Fibroblast of the conjunctiva (primary cell): ENCODE results near the gene IMPACT.

Source experiments
- DNase-seq: peaks from one replicate; pipeline ENCODE4 v3.0.0-alpha.2; 2010; ENCODE audit warnings: low read depth

The IMPACT gene

DNA sequence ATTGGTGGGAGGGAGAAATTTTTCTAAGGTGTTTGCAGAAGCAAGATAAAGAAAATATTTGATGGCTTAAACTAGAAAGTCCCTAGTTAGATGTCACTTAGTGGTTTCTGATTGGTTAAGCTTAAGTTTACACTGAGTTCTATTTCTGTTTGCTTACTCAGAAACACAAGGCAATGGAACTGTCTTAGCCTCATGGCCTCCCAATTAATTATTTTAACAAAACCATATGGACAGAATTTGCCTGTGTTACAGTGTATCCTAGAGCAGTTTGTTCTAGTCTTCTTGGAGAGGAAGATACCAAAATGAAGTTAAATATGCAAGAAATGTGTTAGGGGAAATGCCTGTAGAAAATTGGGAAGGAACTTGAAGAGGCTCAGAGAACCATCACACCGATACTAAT, 4.6 kb upstream of the IMPACT start:
- no peak for DNase-seq

DNA sequence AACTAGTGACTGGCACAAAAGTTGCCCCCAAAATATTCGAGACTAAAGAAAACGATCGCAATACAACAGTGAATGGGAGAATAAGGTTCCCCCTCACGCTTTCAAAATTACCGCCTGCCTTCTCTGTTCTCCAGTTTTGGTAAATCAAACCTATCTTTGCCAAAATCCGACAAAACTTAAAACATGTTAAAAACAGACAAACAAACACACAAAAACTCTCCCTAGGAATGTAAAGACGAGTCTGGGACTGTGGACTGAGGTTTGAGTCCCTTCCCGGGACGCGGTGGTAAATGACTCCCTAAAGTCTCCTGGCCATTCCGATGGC, 435 bp upstream of the IMPACT start:
- DNase-seq: no peak

GRCh38 chr18:24427484-24427883, 1.0 kb downstream of the IMPACT start:
- DNase-seq: no peak

GRCh38 chr18:24428709-24429108, 2.2 kb downstream of the IMPACT start:
- DNase-seq: no peak

- no peak for DNase-seq
Measured at GRCh38 chr18:24429188-24429587, 2.7 kb downstream of the IMPACT start.

DNA sequence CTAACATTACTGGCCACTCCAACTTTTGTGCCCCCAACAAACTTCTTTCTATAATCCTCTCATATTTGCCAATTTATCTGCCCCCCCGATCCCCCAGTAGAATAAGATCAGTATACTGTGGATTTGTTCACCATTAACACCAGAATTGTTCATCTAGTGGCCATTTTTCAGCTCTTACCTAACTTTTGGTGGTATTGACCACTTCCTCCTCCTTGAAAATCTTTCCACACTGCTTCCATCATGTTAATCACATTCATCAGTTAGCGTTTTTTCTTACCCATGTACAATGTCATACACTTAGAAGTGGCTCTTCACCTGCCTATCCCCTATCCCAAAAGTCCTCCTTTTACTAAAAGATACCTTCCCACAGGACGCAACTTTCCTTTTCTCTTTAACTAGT, 6.1 kb downstream of the IMPACT start:
- no peak for DNase-seq

- DNase-seq: no peak
Measured at GRCh38 chr18:24436939-24437338, 10.5 kb downstream of the IMPACT start.

GRCh38 chr18:24443870-24444269, 17.4 kb downstream of the IMPACT start:
- no peak for DNase-seq

DNA sequence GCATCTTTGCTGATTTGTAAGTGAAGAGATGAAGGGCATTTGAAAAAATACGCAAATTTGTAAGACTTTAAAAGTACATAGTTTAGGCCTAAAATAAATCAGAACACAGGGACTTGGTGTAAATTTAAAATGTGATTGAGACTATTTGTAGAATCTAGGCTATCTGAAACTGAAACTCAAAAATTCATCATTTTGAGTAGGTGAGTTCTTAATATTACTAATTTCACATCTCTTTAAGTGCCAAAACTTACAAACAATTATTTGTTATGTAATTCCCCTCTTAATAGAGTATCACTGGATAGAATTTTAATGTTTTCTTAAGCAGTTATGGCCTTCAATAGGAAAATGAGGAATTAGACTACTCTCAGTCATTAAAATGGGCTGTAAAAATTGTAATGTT, 20.0 kb downstream of the IMPACT start:
- DNase-seq: no peak

DNA sequence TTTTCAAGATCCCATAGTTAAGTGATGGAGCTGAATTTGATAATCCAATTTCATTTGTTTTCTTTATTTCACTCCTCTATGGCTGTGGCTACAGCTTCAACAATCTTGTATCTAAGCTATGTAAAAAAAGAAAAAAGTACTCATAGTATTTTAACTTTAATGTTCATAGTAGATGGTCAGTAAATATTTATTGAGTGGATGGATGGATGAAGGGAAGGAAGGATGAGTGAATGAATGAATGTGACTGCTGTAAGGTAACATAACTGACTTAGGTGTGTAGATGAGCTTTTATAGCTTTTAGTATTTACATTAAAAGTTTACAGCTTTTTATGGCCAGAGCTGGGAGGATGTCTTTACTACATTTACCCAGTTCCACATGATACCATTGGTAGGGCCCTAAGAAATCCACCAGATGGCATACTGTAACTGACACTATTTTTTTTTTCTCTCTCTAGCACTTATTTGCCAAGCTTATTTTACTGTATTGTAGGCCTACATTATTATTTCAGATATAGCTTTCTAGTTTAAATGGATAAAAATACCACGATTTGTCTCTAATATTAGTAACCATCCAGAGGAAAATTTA, 20.6 kb downstream of the IMPACT start:
- no peak for DNase-seq

DNA sequence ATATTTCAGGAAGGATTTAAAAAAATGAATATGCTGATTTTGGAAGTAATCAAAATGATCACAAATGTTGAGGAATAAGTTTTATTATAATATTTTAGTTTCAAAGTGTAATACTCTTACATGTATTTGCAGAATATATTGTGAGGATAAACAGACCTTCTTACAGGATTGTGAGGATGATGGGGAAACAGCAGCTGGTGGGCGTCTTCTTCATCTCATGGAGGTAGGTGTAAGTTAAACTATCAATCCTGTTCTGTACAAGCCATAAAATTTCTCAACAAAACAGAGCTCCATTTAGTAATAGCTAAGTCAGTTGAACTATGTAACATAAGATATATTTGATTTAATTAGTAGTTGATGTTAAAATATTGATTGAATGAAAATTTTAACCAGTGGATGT, 21.5 kb downstream of the IMPACT start:
- no peak for DNase-seq

GRCh38 chr18:24456549-24456948, 30.1 kb downstream of the IMPACT start:
- no peak for DNase-seq

DNA sequence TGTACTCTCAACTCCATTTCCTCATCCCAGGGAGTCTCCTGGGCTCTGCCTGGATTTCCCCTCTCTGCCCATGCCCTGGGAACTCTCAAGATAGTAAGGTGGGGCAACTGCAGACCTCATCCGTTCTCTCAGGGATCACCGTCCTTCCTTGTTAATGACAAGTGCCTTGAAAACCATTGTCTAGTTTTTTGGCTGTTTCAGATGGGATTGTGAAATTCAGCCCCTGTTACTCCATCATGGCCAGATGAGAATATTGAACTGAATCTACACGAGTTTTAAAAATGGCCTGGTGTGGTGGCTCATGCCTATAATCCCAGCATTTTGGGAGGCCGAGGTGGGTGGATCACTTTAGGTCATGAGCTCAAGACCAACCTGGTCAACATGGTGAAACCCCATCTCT, 33.3 kb downstream of the IMPACT start:
- no peak for DNase-seq

- no peak for DNase-seq
Measured at GRCh38 chr18:24460388-24460787, 33.9 kb downstream of the IMPACT start, which contains the start of gene HRH4. Gene HRH4 (plus strand): TSS chr18:24460637. CDS start chr18:24460729, 92 bp downstream.

DNA sequence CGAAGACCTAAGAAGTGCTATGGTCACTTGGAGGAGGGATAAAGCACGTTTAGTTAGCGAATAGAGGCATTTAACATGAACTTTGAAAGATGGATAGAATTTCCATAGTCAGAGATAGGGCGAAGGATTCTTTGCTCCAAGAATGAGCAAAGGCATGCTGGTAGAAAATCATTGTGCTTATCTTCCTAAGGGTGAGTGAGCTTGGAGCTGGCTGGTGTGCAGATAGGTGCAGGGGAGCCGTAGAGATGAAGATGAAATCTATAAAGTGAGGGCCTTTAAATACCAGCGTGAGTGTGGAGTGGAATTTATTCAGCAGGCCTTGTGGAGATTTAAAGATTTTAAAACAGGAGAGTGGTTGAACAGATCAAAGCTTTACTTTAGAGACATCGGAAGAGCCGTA, 35.5 kb downstream of the IMPACT start:
- DNase-seq: no peak

DNA sequence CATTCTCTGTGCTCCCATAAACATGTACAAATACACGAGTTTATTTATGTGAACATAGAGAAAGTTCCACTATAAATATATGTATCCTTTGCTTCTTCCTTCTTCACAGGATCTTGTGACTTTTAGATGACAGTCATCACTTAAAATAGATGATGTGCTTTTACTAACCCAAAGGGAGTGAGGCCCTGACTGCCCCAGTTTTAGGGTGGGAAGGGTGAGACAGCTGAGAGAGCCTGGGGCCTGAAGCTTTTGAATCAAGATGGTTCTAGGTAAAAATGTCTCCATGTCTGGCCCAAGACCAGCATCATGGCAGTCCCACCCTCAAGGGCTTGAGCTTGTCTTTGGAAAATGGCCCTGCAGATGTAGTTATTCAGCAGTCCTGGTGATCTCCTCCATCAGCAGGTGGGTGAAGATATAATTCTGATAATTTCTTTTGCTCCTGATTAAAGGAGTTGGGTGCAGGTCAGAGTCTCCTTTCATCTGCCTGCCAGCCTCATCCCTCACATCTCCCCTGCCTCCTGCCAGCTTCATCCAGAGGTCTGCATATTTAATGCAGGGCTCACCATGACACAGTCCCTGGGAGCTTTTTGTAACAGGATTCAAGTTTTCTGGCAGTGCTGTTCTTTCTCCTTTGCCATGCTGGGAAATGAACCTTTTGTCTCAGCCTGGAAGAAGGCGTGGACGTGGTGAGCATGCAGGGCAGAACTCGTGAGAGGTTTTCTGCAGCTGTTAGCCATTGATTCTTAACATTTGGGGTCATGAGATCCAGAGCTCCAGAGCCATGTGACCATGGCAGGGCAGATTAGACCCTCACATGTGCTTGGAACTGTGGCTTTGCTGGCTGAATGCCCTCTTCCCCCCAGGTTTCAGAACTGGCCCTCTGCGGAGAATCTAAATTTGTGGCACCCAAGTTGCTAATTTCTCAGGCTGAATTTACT, 36.6 kb downstream of the IMPACT start:
- DNase-seq: no peak

DNA sequence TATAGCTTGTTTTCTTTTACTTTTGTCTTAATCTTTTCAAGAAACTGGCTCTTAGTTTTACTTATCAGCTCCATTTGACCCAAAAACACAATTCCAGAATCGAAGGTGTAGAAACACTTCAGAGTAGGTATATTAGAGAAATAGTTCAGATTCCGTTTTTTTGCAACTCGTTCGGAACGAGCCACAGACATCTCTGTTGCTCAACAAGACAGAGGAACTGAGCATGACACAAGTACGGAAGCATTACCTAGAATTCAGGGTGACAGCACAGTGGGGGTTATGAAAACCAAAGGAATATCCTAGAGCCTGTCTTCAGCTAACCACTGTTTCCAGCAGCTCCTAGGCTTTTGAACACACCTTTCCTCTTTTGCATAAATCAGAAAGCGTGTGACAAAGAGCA, 39.0 kb downstream of the IMPACT start:
- DNase-seq: no peak

- no peak for DNase-seq
Measured at GRCh38 chr18:24466771-24467170, 40.3 kb downstream of the IMPACT start.

GRCh38 chr18:24470022-24470618, 43.6 kb downstream of the IMPACT start:
- no peak for DNase-seq

DNA sequence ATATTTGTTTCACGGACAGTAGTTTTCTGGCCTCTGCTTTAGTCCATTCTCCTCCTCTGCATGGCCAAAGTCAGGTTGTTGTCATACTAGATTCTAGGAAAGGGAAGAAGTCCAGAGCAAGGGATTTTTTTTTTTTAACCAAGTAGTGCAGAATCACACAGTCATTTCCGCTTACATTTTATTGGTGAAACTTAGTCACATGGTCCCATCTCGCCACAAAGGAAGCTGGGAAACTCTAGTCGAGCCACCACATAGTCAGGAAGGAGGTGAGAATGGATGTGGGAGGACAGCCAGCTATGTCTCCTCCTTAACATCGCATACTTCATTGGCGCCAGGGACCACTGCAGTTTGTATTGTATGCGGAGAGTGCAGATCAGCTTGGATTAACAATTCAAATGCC, 44.3 kb downstream of the IMPACT start:
- no peak for DNase-seq

- no peak for DNase-seq
Measured at GRCh38 chr18:24472591-24472990, 46.1 kb downstream of the IMPACT start.

GRCh38 chr18:24474406-24474805, 47.9 kb downstream of the IMPACT start:
- DNase-seq: no peak

DNA sequence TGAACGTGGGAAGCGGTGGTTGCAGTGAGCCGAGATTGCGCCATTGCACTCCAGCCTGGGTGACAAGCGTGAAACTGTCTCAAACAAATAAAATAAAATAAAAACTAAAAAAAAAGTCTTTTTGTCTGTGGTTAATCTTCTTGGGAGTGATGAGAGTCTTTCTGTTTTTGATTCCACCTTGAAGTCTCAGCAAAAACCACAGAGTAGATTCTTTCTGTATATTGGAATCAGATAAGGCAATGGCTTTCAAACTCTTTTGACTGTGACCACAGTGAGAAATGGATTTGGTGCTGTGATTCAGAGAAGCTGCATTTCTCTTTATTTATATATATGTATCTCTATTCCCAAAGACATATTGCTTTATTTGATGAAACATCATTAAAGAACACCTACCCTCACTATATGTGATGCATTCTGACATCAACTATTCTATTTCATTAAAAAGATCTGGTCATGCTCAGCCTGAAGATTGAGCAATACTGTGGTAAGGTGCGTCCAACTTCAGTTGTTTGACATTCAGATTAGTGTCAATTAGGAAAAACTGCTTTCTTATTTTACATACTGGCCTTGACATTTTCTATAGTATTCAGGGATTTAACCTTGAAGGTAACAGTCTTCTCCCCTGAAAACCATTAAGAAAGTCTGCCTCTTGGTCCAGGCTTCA, 49.6 kb downstream of the IMPACT start:
- no peak for DNase-seq
